Measurements from ENCODE around the gene KANK2.

DNA sequence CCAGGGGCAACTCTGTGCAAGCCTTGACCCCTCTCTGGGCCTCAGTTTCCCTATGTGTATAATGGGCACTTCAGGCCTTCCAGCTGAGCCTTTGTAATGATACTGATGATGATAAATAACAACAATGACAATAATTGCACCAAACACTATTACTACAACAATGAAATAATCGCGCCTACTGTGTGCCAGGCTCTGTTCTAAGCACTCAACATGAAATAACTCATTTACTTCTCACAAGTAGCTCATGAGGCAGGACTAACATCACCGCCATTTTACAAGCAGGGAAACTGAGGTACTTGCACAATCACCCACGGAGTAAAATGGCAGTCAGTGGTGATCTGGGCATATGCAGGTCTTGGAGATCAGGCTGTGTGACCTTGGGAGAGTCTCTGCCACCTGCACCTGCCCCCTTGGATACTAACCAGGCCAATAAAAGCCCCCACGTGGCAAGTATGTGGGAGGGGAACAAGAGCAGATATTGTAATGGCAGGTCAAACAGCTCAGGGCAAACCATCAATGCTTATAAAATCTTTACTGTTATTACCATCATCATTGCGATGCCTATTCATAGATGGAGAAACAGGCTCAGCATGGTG, 41.5 kb upstream of the KANK2 start:
- no peak for TF ChIP-seq POLR2AphosphoS5 (IDR thresholded peaks at IDR 0.05; ENCODE audit: low read depth, low read length)
- TF ChIP-seq CTCF (IDR thresholded peaks at IDR 0.05): no peak
- no peak for TF ChIP-seq ELF1 (IDR thresholded peaks at IDR 0.05)
- TF ChIP-seq MAX (IDR thresholded peaks at IDR 0.05; ENCODE audit: low read depth): no peak
- no peak for TF ChIP-seq USF1 (IDR thresholded peaks at IDR 0.05; ENCODE audit: borderline replicate concordance, low read depth)
- TF ChIP-seq MXI1 (IDR thresholded peaks at IDR 0.05; ENCODE audit: low read depth, low read length): no peak
- TF ChIP-seq RCOR1 (IDR thresholded peaks at IDR 0.05; ENCODE audit: low read length): no peak
- no peak for TF ChIP-seq SIN3A (IDR thresholded peaks at IDR 0.05; ENCODE audit: borderline replicate concordance, low read depth, low read length)
- TF ChIP-seq TAF1 (IDR thresholded peaks at IDR 0.05; ENCODE audit: borderline replicate concordance, low read depth, low read length): no peak

All from SK-N-SH (cell line).